T-helper 9 cell (primary cell): ENCODE results near the gene DHX9.

Experiments
- DNase-seq: peaks from one replicate; pipeline ENCODE4 v3.0.0-alpha.2; 2020

Gene DHX9

GRCh38 chr1:182841368-182841988 is 2.3 kb downstream of the DHX9 start:
- DNase-seq: no peak

DNA sequence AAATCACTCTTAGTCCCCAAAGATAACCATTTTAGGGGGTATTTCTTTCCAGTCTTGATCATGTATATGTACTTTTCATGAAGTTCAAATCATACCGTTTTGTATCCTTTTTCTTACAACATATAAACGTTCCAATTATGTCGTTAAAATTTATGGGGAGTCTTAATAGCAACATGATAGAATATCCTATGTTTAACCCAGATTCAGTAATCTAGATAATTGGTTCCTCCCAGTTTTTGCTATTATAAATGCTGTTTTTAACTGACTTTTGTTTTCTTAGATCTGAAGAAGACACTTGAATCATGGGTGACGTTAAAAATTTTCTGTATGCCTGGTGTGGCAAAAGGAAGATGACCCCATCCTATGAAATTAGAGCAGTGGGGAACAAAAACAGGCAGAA is 3.1 kb downstream of the DHX9 start:
- no peak for DNase-seq

DNA sequence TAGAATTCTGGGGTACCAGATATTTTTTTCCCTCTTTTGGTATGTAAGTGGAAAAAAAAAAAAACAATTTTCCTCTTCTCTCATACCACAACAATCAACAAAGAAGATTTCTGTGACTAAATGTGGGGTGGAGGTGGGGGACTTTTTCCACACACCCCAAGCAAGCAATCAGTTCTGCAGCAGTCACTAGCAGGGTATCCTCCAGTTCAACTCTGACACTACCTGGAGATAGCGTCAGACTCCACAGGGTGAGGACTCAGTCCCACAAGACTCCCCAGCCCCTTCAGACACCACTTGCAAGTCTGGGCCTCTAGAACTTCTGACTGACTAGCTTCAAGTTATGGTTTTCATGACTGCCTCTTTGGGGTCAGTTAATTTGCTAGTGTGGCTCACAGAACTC is 6.2 kb downstream of the DHX9 start:
- no peak for DNase-seq

- no peak for DNase-seq
Measured at GRCh38 chr1:182845894-182846293, 6.7 kb downstream of the DHX9 start.

DNA sequence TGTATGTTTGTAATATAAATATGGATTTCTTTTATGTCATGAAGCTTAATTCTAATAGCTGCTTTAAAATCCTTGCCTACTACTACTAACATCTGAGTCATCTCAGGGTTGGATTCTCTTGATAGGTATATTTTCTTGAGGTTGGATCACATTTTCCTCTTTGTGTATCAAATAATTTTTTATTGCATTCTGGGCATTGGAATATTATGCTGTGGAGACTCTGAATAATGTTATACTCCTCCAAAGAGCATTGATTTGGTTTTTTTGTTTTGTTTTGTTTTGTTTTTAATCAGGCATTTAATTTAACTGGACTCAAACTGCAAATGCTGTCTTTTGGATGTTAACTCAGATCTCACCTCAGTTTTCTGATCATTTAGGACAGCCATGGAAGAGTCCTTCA is 8.0 kb downstream of the DHX9 start:
- DNase-seq: no peak

GRCh38 chr1:182848736-182849135 is 9.6 kb downstream of the DHX9 start:
- no peak for DNase-seq

DNA sequence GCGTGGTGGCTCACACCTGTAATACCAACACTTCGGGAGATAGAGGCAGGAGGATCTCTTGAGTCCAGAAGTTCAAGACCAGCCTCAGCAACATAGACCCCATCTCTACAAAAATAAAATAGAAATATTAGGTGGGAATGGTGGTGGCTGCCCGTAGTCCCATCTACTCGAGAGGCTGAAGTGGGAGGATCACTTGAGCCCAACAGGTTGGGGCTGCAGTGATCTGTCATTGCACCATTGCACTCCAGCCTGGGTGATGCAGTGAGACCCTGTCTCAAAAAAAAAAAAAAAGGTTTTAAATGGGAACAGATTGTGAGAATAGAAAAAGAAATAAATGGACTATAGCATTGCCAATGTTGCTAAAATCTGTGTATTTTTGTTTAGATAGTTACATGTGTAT is 11.2 kb downstream of the DHX9 start:
- no peak for DNase-seq

GRCh38 chr1:182851825-182852224 is 12.7 kb downstream of the DHX9 start:
- no peak for DNase-seq

DNA sequence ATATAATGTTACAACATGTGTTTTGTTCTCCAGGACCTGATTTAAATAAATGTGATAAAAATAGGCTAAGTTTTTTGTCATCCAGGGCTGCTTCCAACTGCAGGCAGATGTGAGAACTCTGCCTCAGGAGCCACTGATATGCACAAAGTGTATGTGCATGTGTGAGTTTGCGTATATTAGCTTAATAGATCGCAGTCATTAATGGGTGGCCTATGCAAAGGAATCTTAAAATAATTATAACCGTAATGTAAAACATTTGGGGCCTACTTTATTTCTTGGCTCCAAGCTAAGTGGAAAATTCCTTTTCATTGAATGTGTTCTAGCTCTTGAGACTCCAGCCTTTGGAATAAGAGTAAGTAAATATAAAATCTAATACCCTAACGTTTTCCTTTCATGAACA is 16.8 kb downstream of the DHX9 start:
- no peak for DNase-seq

DNA sequence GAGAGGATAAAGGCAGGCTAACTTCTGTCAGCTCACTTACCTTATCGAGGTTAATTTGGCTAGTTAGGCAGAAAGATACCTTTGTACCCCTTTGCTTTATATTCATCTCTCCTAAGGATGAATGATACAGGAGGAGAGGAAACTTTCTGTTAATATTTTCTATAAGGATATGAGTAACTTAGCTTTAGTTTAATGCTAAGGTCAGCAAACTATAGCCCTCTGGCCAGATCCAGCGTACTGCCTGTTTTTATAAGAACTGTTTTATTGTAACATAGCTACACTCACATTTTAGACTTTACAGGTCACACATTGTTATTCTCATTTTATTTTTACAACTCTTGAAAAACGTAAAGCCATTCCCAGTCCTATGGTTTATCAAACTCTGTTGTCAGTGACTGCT is 18.1 kb downstream of the DHX9 start:
- no peak for DNase-seq

DNA sequence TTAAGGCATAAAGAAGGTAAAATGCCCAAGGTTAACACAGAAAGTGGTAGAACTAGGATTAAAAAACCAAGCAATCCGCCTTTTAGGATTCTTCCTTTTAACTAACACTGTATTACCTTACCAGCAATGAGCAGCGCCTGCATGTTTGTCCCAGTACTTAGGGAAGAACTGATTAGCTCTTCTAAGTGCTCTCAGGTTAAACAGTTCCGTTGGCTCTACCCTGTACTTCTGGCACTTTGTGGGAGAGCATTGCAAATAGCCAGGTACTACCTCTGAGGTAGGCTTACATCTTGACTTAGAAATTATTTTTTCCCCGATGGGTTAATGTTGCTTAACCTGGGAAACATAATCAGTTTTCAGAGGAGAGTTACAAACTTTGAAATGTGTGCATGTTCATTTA is 21.5 kb downstream of the DHX9 start:
- no peak for DNase-seq

GRCh38 chr1:182861994-182862393 is 22.8 kb downstream of the DHX9 start:
- no peak for DNase-seq

- no peak for DNase-seq
Measured at GRCh38 chr1:182862827-182863226, 23.7 kb downstream of the DHX9 start.

DNA sequence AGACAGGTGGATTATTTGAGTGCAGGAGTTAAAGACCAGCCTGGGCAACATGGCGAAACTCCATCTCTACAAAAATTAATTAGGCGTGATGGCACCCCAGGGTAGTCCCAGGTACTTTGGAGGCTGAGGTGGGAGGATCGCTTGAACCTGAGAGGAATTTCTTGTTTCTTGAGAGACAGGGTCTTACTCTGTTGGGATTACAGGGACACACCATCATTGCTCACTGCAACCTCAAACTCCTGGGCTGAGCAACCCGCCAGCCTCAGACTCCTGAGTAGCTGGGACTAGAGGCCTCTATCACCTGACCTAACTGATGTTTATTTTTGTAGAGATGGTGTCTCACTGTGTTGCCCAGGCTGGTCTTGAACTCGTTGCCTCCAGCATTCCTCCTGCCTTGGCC is 24.8 kb downstream of the DHX9 start:
- no peak for DNase-seq

GRCh38 chr1:182867861-182868260 is 28.7 kb downstream of the DHX9 start:
- DNase-seq: no peak

GRCh38 chr1:182869241-182869666 is 30.1 kb downstream of the DHX9 start:
- DNase-seq: no peak

DNA sequence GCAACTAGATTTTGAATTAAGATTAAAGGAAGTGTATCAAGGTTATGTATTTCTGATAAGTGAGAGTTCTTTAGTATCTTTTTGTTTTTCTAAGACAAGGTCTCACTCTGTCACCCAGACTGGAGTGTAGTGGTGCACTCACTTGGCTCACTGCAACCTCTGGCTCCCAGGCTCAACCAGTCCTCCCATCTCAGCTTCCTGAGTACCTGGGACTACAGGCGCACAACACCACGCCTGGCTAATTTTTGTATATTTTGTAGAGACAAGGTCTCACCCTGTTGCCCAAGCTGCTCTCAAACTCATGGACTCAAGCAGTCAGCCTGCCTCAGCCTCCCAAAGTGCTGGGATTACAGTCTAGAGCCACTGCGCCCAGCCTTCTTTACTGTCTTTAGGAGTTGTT is 33.7 kb downstream of the DHX9 start:
- no peak for DNase-seq

GRCh38 chr1:182875889-182876288 is 36.7 kb downstream of the DHX9 start:
- no peak for DNase-seq

- DNase-seq: no peak
Measured at GRCh38 chr1:182877331-182877730, 38.2 kb downstream of the DHX9 start.

DNA sequence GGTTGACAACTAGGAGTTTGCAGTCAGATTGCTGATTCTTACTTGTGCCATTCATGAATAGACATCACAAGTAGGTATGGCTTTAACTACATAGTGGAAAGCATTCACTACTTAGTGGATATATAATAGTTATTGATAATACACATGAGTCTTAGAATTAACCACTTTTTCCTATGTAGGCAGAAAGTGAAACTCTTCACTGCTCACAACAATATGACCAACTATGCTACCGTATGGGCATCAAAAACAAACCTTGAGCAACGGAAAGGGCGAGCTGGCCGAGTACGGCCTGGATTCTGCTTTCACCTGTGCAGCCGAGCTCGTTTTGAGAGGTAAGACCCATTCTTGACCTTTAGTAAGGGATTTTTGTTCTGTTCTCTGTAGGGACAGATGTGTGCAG is 38.7 kb downstream of the DHX9 start:
- no peak for DNase-seq

DNA sequence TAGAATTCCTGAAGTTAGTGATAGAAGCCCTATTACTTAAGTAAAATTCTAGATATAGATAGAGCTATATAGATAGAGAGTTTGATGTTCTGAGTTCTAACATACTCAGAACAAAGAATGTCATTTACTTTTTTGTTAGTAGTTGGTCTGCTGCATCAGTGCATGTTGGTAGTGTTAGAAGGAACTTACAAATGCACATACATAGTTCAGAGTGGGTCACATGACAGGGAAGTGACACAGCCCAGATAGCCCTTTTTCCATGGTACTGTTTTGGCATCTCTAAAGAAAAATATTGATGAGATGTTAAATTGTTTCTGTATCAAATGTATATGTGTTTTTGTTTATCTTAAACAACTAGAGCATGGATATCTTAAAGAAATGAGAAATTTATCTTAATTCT is 45.7 kb downstream of the DHX9 start:
- DNase-seq: no peak

DNA sequence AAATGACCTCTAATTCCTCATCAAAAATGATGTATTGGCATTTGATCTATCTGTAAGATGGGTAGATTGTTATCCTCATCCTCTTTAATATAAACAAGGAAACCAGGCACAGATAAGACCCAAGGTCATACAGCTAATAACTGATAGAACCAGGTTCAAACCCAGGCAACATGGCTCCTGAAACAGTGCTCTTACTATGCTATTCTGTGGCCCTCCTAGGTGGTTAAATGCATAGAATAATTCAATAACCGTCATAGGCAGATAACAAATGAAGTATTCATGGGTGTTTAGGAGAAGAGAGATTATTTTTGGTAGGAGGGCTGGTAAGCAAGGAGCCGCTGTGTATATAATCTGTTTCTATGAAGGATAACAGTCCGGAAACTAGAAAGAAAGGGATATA is 46.4 kb downstream of the DHX9 start:
- no peak for DNase-seq

- no peak for DNase-seq
Measured at GRCh38 chr1:182886985-182887384, 47.8 kb downstream of the DHX9 start.

DNA sequence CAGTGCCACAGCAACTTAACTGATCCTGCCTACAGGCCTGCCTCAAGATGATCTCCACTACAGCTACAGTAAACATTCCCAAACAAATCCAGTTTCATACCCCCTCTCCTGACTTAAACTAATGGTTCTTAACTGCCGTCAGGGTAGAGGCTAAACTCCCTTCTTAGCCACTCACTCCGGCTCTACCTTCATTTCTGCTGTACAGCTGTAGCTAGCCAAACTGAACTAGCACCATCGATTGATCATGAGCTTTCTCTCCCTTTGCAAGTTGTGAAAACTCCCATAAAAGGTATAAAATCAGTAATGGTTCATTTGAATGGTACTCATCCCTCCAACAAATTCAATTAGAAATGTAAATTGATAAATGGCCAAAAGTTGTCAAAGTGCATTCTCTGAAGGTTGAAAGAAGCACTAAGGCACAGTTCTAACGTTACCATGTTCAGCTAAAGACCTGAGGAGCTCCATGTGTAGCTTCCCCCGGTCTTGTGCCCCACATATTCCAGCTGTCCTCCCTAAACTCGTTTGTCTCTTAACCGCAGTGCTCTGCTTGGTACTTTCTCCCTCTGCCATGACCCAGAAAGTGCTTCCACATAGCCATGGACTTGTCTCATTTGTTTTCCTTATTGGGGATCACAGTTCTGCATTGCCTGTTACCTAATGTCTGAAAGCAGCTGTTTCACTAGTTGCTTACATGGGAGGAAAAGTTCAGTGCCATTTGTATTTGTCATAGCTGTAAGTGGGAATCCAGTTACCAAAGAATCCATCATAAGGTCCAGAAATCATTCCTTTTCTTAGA is 49.8 kb downstream of the DHX9 start:
- no peak for DNase-seq

DNA sequence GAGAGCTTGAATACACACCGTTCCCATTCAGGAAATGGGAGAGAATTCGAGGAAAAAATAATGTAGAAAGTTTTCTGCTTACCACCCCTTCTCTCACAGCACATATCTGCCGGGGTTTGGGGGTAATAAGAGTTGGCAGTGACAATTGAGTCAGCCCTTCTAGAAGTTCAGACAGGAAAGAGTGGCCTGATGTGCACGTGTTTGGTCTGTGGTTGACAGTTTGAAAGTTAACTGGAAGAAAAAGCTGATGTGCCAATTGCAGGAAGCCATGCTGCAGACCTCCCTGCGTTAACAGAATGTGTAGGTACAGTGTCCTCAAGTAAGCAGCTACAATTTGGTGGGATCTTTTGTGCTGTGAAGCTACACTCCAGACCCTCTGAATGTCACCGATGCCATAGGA is 50.9 kb downstream of the DHX9 start:
- DNase-seq: no peak
